Mucosa of stomach (tissue), 1 donor: Measurements from ENCODE around the gene IPO11.
"Not testable (repeated sequence)": the region's sequence is repeated elsewhere in the genome, so short reads cannot be mapped to it uniquely, and the experiment has no call there.

ENCODE experiments used
- H3K27me3 ChIP-seq: one replicate; pipeline ENCODE4 v1.7.0; 2013; ENCODE audit warnings: mild to moderate bottlenecking, low read length; ENCODE audit not compliant: control insufficient read depth, insufficient read depth
- H3K36me3 ChIP-seq: one replicate; pipeline ENCODE4 v1.7.0; 2013; ENCODE audit warnings: low read length; ENCODE audit not compliant: control insufficient read depth, insufficient read depth
- H3K4me1 ChIP-seq: one replicate; pipeline ENCODE4 v1.7.0; 2013; ENCODE audit warnings: mild to moderate bottlenecking, low read length; ENCODE audit not compliant: control insufficient read depth, insufficient read depth
- H3K4me3 ChIP-seq: one replicate; pipeline ENCODE4 v1.7.0; 2013; ENCODE audit warnings: low read length
- H3K9ac ChIP-seq: one replicate; pipeline ENCODE4 v1.7.0; 2013; ENCODE audit warnings: mild to moderate bottlenecking, low read length, moderate library complexity
- H3K9me3 ChIP-seq: one replicate; pipeline ENCODE4 v1.7.0; 2013; ENCODE audit warnings: mild to moderate bottlenecking, low read length, moderate library complexity; ENCODE audit not compliant: control insufficient read depth
- donor health status: Pancreatic carcinoma.

Gene IPO11

GRCh38 chr5:62645223-62645622, 232.7 kb downstream of the IPO11 start:
- no peaks in the 10 kb centered on the region for H3K4me1 ChIP-seq
- no peaks in the 10 kb centered on the region for H3K9me3 ChIP-seq
- no peak overlapping the region for H3K9ac ChIP-seq
- no peaks in the 10 kb centered on the region for H3K27me3 ChIP-seq
- H3K4me3 ChIP-seq, result no peak overlapping the region
- H3K36me3 ChIP-seq, result no peaks in the 10 kb centered on the region

GRCh38 chr5:62647241-62647640, 234.7 kb downstream of the IPO11 start:
- Histone ChIP-seq H3K4me3 (no peak overlapping the region), H3K27me3 (no peaks in the 10 kb centered on the region), H3K9me3 (no peaks in the 10 kb centered on the region), H3K36me3 (no peaks in the 10 kb centered on the region), H3K9ac (no peak overlapping the region), H3K4me1 (no peaks in the 10 kb centered on the region)

- no peaks in the 10 kb centered on the region for H3K36me3 ChIP-seq
- no peaks in the 10 kb centered on the region for H3K9me3 ChIP-seq
- no peak overlapping the region for H3K9ac ChIP-seq
- H3K4me1 ChIP-seq, result no peaks in the 10 kb centered on the region
- H3K27me3 ChIP-seq, result no peaks in the 10 kb centered on the region
- H3K4me3 ChIP-seq, result no peak overlapping the region
These were observed 236.5 kb downstream of the IPO11 start for GRCh38 chr5:62649025-62649424.

GRCh38 chr5:62649476-62650113, 237.0 kb downstream of the IPO11 start:
- H3K9me3 ChIP-seq, result no peaks in the 10 kb centered on the region
- no peaks in the 10 kb centered on the region for H3K4me1 ChIP-seq
- H3K27me3 ChIP-seq, result no peaks in the 10 kb centered on the region
- H3K9ac ChIP-seq, result no peak overlapping the region
- no peak overlapping the region for H3K4me3 ChIP-seq
- no peaks in the 10 kb centered on the region for H3K36me3 ChIP-seq

GRCh38 chr5:62650197-62650596, 237.6 kb downstream of the IPO11 start:
- H3K4me1 ChIP-seq, result no peaks in the 10 kb centered on the region
- no peak overlapping the region for H3K9ac ChIP-seq

GRCh38 chr5:62652225-62652624, 239.7 kb downstream of the IPO11 start:
- Histone ChIP-seq H3K9ac (no peak overlapping the region), H3K36me3 (no peaks in the 10 kb centered on the region), H3K4me3 (no peak overlapping the region), H3K9me3 (no peaks in the 10 kb centered on the region), H3K27me3 (no peaks in the 10 kb centered on the region), H3K4me1 (no peaks in the 10 kb centered on the region)

More at GRCh38 chr5:62650197-62650596, 237.6 kb downstream of the IPO11 start:
- H3K27me3 ChIP-seq, result no peaks in the 10 kb centered on the region
- no peak overlapping the region for H3K4me3 ChIP-seq
- H3K36me3 ChIP-seq, result no peaks in the 10 kb centered on the region
- no peaks in the 10 kb centered on the region for H3K9me3 ChIP-seq

GRCh38 chr5:62653001-62653863, 240.7 kb downstream of the IPO11 start:
- H3K4me1 ChIP-seq, result no peaks in the 10 kb centered on the region
- H3K36me3 ChIP-seq, result no peaks in the 10 kb centered on the region
- H3K27me3 ChIP-seq, result no peaks in the 10 kb centered on the region
- H3K9ac ChIP-seq, result no peak overlapping the region
- no peaks in the 10 kb centered on the region for H3K9me3 ChIP-seq
- no peak overlapping the region for H3K4me3 ChIP-seq

GRCh38 chr5:62653864-62654575, 241.5 kb downstream of the IPO11 start:
- Histone ChIP-seq H3K9ac (no peak overlapping the region), H3K4me3 (no peak overlapping the region), H3K9me3 (no peaks in the 10 kb centered on the region), H3K27me3 (no peaks in the 10 kb centered on the region), H3K4me1 (no peaks in the 10 kb centered on the region), H3K36me3 (no peaks in the 10 kb centered on the region)

GRCh38 chr5:62657772-62658171, 245.2 kb downstream of the IPO11 start:
- H3K4me1 ChIP-seq, H3K9me3 ChIP-seq, H3K4me3 ChIP-seq, H3K36me3 ChIP-seq, H3K9ac ChIP-seq, H3K27me3 ChIP-seq: not testable (repeated sequence)

GRCh38 chr5:62661126-62661525, 248.6 kb downstream of the IPO11 start:
- H3K9me3 ChIP-seq, result no peaks in the 10 kb centered on the region
- H3K4me3 ChIP-seq, result no peak overlapping the region
- H3K27me3 ChIP-seq, result no peaks in the 10 kb centered on the region
- H3K36me3 ChIP-seq, result no peaks in the 10 kb centered on the region
- no peak overlapping the region for H3K9ac ChIP-seq
- H3K4me1 ChIP-seq, result no peaks in the 10 kb centered on the region

GRCh38 chr5:62662521-62662920, 250.0 kb downstream of the IPO11 start:
- H3K4me1 ChIP-seq, result no peaks in the 10 kb centered on the region
- no peaks in the 10 kb centered on the region for H3K9me3 ChIP-seq
- H3K4me3 ChIP-seq, result no peak overlapping the region
- H3K36me3 ChIP-seq, result no peaks in the 10 kb centered on the region
- H3K27me3 ChIP-seq, result no peaks in the 10 kb centered on the region
- no peak overlapping the region for H3K9ac ChIP-seq

GRCh38 chr5:62671479-62671878, 258.9 kb downstream of the IPO11 start:
- Histone ChIP-seq H3K27me3 (no peaks in the 10 kb centered on the region), H3K4me3 (no peak overlapping the region), H3K36me3 (no peaks in the 10 kb centered on the region), H3K4me1 (no peaks in the 10 kb centered on the region), H3K9ac (no peak overlapping the region), H3K9me3 (no peaks in the 10 kb centered on the region)
